Activated CD4-positive, CD25-positive, alpha-beta regulatory T cell treated with anti-CD3 and anti-CD28 coated beads, Interleukin-2, amount 50 U/mL, for 16 hours (primary cell): ENCODE results near the gene EIPR1.

ENCODE experiments used
- DNase-seq: peaks from one replicate; pipeline ENCODE4 v3.0.0-alpha.2; 2020; ENCODE audit warnings: low read depth, low spot score

EIPR1 gene

DNA sequence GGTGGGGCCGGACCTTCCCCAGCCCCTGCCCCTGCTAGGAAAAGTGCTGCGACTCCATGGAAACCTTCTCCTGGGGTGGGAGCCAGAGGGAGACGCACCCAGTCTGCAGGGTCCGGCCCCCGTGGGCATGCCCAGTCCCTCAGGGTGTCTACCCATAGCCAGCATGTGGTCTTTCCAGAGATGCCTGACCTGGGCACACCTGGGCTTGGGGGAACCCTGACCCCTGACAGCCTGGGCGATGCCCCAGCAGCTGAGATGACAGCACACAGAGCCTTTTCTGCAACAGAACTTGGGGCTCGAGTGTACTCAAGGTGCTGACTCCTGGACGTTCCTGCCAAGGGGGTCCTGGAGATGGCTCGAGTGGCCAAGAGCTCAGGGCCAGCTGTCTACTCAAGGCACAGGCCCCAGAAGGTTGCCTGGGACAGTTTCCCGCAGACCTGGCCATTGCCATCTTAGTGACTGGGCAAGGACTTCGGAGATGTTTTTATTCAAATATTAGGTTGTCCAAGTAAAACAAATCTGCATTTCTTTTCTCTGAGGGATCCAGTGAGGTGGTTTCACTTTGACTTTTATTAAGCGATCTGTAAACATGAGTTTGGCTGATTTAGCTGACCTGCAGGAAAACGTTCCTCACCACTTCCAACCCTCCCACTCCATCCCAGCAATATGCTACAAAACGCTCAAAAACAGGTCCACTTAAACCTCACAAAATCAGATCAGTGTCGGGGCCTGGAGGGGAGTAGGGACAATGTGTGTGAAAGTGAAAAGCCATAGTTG lies 228.0 kb downstream of the EIPR1 start:
- no peak for DNase-seq

GRCh38 chr2:3148716-3149115 lies 228.9 kb downstream of the EIPR1 start:
- no peak for DNase-seq

- DNase-seq: no peak
Observed at GRCh38 chr2:3147651-3148530, 229.7 kb downstream of the EIPR1 start.

DNA sequence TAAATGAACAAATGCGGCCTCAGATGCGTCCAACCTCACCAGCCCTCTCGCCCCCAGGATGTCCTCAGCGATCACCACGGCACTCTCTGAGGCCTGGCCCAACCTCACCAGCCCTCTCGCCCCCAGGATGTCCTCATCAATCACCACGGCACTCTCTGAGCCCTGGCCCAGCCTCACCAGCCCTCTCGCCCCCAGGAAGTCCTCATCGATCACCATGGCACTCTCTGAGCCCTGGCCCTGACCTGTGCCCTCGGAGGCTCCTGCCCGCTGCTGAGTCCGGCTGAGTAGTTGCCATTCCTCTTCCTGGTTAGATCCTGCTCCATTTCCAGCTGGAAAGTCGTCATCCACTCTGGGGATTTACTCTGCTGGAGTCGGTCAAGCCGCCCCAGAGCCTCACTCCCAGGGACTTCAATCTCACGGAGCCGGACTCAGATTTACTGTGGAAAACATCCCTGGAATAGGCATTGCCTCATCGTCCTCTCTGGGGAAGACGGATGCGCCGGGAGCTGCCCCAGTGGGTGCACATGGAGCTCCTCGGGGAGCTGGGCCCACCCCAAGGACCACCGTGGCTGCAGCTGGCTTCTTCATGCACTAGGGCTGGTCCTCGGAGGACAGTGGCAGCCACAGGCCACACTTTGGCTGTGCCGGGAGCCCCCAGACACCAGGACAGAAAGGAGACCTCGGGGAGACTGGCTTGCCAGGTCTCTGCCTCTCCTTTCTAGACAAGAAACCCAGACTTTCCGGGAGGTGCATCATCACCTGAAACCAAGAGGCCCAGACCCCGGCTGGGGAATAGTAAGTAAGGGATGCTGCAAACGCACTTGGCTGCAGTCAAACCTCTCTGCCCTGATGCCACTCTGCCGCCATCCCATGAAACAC lies 230.6 kb downstream of the EIPR1 start:
- no peak for DNase-seq

DNA sequence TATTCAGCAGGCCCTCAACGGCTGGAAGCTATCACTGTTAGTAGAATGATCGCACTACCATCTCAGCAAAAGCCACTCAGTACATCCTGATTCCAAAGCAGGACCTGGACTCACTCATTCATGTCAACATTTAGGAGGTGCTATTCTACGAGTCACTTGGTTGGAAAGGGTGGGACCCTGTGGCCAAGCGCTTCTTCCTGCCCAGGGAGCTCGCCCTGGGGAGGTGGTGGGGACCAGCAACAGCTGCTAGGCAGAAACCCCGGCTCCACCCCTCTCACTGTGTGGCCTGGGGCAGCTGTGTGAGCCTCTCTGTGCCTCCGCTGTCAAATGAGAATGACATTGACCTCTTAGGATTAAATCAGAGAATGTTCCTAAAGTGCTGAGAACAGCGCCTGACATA lies 231.4 kb downstream of the EIPR1 start:
- no peak for DNase-seq

GRCh38 chr2:3145471-3146021 lies 232.1 kb downstream of the EIPR1 start:
- DNase-seq: no peak

DNA sequence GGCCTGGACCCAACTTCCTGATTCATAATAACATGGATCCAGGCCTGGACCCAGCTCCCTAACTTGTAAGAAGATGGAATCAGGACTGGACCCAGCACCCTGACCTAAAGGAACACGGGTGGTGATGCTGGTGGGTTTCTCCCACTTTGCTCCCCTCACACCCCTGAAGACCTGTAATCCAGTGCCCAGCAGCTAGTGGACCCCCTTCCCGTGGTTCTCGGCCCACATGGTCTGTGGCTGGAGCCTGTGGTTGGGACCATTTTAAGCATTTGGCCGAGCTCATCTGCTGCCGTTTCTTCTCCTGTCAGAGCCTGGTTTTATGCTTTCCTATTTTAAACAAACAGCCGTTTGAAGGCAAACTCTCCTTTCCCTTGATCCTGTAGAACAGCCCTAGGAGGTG lies 232.8 kb downstream of the EIPR1 start:
- DNase-seq: no peak

- no peak for DNase-seq
Observed at GRCh38 chr2:3143602-3144001, 234.0 kb downstream of the EIPR1 start.

DNA sequence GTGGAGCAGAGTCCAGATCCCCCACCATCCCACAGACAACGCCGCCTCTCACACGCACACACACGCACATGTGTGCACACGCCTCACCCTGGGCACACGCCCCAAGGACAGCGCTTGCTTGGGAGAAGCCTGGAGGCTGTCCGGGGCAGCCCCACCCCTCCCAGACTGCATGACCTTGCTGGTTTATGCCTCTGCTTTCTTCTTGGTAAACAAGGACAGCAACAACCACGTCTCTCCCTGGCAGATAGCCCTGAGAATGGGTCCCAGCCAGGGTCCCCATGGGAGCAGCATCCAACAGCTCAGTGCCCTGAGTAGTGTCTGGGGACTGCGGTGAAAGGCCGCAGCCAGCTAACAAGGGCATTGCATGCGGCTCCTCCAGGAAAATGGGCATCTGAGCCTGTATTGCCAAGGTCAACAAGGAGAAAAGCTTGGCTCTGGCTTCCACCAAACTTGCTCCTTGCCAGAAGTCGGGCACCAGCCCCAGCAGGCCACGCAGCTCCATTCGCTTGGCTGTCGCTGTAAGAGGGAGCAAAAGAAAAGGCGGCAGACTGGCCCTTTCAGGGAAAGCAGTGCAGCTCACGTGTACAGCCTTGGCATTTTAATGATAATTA lies 234.6 kb downstream of the EIPR1 start:
- no peak for DNase-seq

DNA sequence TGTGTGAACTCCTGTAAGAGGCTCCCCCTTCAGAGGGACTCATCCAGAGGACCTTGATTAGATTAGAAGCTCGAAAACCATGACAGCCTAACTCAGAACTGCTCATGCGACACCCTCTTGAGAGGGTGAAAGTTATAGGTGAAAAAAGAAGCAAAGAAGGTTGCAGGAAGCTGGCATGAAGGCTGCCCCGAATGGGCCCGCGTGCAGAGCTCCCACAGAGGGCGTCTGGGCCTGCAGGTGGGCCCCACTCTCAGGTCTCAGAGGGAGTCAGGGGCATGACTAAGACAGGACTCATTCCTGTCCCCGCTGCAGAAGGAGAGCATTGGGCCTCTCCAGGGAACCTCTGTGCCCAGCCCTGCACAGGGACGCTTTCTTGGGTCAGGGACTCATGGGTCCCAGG lies 235.4 kb downstream of the EIPR1 start:
- DNase-seq: no peak

DNA sequence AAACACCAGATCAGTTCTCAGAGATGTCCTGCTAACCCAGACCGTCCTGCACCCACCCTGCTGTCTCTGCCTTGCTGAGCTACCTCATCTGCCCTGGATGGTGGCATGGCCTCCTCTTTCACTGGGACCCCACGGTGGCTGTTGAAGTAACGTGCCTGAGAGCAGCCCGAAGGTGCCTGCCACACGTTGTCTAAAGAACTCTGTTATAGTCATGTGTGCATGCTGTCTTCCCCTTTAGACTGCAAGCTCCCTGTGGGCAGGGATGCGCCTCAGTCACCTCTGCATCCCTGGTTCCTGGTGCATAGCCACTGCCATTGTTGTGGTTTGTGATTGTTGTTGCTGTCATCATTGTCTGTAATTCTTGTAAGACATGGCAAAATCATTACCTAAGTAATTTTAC lies 235.9 kb downstream of the EIPR1 start:
- DNase-seq: no peak

DNA sequence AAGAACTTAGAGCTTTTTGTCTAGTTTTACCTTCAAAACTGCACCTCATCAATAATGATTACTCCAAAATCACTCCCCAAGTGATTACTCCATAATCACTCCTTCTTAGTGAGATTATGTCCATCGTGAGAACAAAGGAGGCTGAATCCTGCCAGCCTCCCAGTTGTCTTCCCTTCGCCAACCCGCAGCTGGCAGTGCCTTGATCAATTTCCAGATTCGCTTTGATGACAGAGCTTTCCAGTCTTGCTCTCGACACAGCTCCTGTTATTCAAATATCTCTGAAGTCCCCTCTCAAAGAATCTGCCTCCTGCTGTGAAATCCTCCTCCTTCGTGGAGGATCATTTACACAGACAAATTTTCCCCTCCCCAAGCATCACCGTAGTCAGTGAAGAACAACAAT lies 237.7 kb downstream of the EIPR1 start:
- no peak for DNase-seq
